GM23338 (cell line): ENCODE results near the gene CHN1. TPM values are rescaled to one million over a fixed set of nuclear protein-coding genes. Genes with fewer than 3 reads are reported as not detected.

ENCODE experiments used
- ATAC-seq: fragments of 200-7000 bp; cut with Tn5 transposase; 3 replicates; pipeline ENCODE4 v1.9.1; 2020
- DNase-seq: peaks from one replicate; pipeline ENCODE4 v3.0.0-alpha.2; 2015; ENCODE audit warnings: low spot score
- H2AFZ ChIP-seq: fragments of 200-600 bp; sonication (generic); 2 replicates; pipeline ENCODE4 v1.8.0; 2016; ENCODE audit warnings: antibody characterized with exemption, mild to moderate bottlenecking, moderate library complexity
- H3F3A ChIP-seq: fragments of 200-600 bp; sonication (generic); replicated peaks from 2 replicates; pipeline ENCODE4 v1.8.0; 2017; ENCODE audit warnings: antibody characterized with exemption, mixed run types, low read depth
- H3K27ac ChIP-seq: fragments of 200-600 bp; sonication (generic); 2 replicates; pipeline ENCODE4 v1.6.1; 2016; ENCODE audit warnings: low read depth
- H3K27me3 ChIP-seq: fragments of 200-600 bp; sonication (generic); 2 replicates; pipeline ENCODE4 v1.8.0; 2016; ENCODE audit warnings: mild to moderate bottlenecking, mixed run types, moderate library complexity; ENCODE audit not compliant: insufficient read depth
- H3K36me3 ChIP-seq: fragments of 200-600 bp; sonication (generic); 2 replicates; pipeline ENCODE4 v1.8.0; 2016; ENCODE audit warnings: mild to moderate bottlenecking; ENCODE audit not compliant: insufficient read depth
- H3K4me1 ChIP-seq: fragments of 200-600 bp; sonication (generic); 2 replicates; pipeline ENCODE4 v1.8.0; 2016; ENCODE audit warnings: mild to moderate bottlenecking, moderate library complexity; ENCODE audit not compliant: insufficient read depth
- H3K4me2 ChIP-seq: fragments of 200-600 bp; sonication (generic); 2 replicates; pipeline ENCODE4 v1.7.1; 2017; ENCODE audit warnings: mixed run types
- H3K4me3 ChIP-seq: fragments of 200-600 bp; sonication (generic); 2 replicates; pipeline ENCODE4 v1.6.1; 2016; ENCODE audit warnings: mixed run types
- H3K79me2 ChIP-seq: fragments of 200-600 bp; sonication (generic); replicated peaks from 2 replicates; pipeline ENCODE4 v1.8.0; 2017; ENCODE audit warnings: mild to moderate bottlenecking; ENCODE audit not compliant: insufficient read depth
- H3K9me2 ChIP-seq: fragments of 200-600 bp; sonication (generic); 2 replicates; pipeline ENCODE4 v1.8.0; 2017; ENCODE audit not compliant: insufficient read depth
- H4K20me1 ChIP-seq: fragments of 200-600 bp; sonication (generic); replicated peaks from 2 replicates; pipeline ENCODE4 v1.8.0; 2017; ENCODE audit warnings: mild to moderate bottlenecking; ENCODE audit not compliant: insufficient read depth
- H3K27ac Mint-ChIP-seq: 2 replicates; pipeline ENCODE4 v1.8.0; 2020; ENCODE audit warnings: inconsistent platforms, mild to moderate bottlenecking, moderate library complexity, mixed read lengths
- H3K27me3 Mint-ChIP-seq: 3 replicates; pipeline ENCODE4 v1.8.0; 2022; ENCODE audit warnings: low read depth, mild to moderate bottlenecking, moderate library complexity, mixed read lengths, inconsistent platforms; ENCODE audit not compliant: insufficient read depth, poor library complexity
- H3K36me3 Mint-ChIP-seq: 3 replicates; pipeline ENCODE4 v1.8.0; 2021; ENCODE audit warnings: low read depth, mild to moderate bottlenecking, inconsistent platforms, moderate library complexity, mixed read lengths
- H3K4me1 Mint-ChIP-seq: 3 replicates; pipeline ENCODE4 v1.8.0; 2020; ENCODE audit warnings: mild to moderate bottlenecking, inconsistent platforms, mixed read lengths
- H3K4me3 Mint-ChIP-seq: 3 replicates; pipeline ENCODE4 v1.8.0; 2021; ENCODE audit warnings: moderate library complexity, mild to moderate bottlenecking, inconsistent platforms, mixed read lengths
- H3K9me3 Mint-ChIP-seq: 3 replicates; pipeline ENCODE4 v1.8.0; 2020; ENCODE audit warnings: moderate library complexity, mild to moderate bottlenecking, inconsistent platforms, mixed read lengths
- CREB1 ChIP-seq: fragments of 250-450 bp; sonication (Bioruptor Pico); IDR thresholded peaks from 2 replicates; pipeline ENCODE4 v1.5.0; 2020; ENCODE audit warnings: low read depth, mild to moderate bottlenecking, moderate library complexity
- CTCF ChIP-seq, 2 experiments: fragments of 200-600 bp in 1 of 2; sonication (generic) in 1 of 2; conservative IDR thresholded peaks; 2 replicates each; pipeline versions ENCODE4 v1.5.1 to v1.6.1; 2016 to 2017; ENCODE audit warnings: antibody characterized with exemption in 2 of 2, low read depth in 2 of 2, mild to moderate bottlenecking in 2 of 2, moderate library complexity in 1 of 2
- EZH2 ChIP-seq: fragments of 200-600 bp; sonication (generic); IDR thresholded peaks from one replicate; pipeline ENCODE4 v1.8.0; 2017; ENCODE audit warnings: antibody characterized with exemption, mild to moderate bottlenecking, low read depth; ENCODE audit not compliant: unreplicated experiment
- EZH2phosphoT487 ChIP-seq: fragments of 200-600 bp; sonication (generic); IDR thresholded peaks from one replicate; pipeline ENCODE4 v1.8.1; 2018; ENCODE audit warnings: antibody characterized with exemption; ENCODE audit not compliant: unreplicated experiment
- JUNB ChIP-seq: IDR thresholded peaks from one replicate; pipeline ENCODE4 v1.6.1; 2016; ENCODE audit warnings: antibody characterized with exemption; ENCODE audit not compliant: unreplicated experiment
- NANOG ChIP-seq: IDR thresholded peaks from 2 replicates; pipeline ENCODE4 v1.6.1; 2016; ENCODE audit warnings: antibody characterized with exemption, borderline replicate concordance
- POLR2AphosphoS5 ChIP-seq: IDR thresholded peaks from 2 replicates; pipeline ENCODE4 v1.6.1; 2016; ENCODE audit warnings: antibody characterized with exemption, low read depth
- STAT1 ChIP-seq: IDR thresholded peaks from one replicate; pipeline ENCODE4 v1.6.1; 2016; ENCODE audit warnings: antibody characterized with exemption; ENCODE audit not compliant: unreplicated experiment
- ZNF331 ChIP-seq: fragments of 250-450 bp; sonication (Bioruptor Pico); IDR thresholded peaks from 2 replicates; pipeline ENCODE4 v1.5.0; 2020; ENCODE audit warnings: low read depth, mild to moderate bottlenecking, moderate library complexity
- polyA plus RNA-seq: library from polyadenylated mRNA; unstranded; fragments of >200 nt; fragmentation: Nextera tagmentation; extraction: Ambion mirVana; gene quantifications from 2 replicates; pipeline ENCODE4 v1.2.1, GENCODE V29; 2016
- total RNA-seq: library from RNA; depleted of rRNA; stranded (reverse); fragments of >200 nt; shearing (Covaris generic); gene quantifications from 2 replicates; pipeline ENCODE4 v1.2.3, GENCODE V29; 2014
- TF ChIP-seq, protein P1 (sequence below): IDR thresholded peaks from 2 replicates; pipeline ENCODE4 v1.6.1; 2016; ENCODE audit warnings: antibody characterized with exemption
- TF ChIP-seq, protein P2 (sequence below): IDR thresholded peaks from one replicate; pipeline ENCODE4 v1.6.1; 2018; ENCODE audit warnings: antibody characterized with exemption; ENCODE audit not compliant: unreplicated experiment

The CHN1 gene
- total and polyA plus RNA-seq, 2 experiments from 2014 or later: 28.1 to 36.5 TPM

DNA sequence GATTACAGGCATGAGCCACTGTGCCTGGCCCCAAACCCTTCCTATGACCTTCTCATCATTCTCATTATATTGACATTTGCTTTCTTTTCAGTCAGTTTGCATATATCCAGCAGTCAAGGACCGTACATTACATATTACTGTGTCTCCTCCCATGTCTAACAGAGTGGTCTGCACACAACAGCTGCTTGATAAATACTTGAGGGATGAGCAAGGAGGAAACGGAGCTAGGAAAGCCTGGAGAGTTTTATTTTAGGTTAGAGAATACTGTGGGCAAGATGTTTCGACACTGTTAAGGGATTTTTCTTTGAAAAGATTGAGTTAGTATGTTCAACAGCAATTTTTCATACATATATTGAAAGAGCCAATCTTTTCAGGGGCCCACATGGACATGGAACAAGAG lies 164.7 kb downstream of the CHN1 start (continued):
- TF ChIP-seq, protein P1, sequence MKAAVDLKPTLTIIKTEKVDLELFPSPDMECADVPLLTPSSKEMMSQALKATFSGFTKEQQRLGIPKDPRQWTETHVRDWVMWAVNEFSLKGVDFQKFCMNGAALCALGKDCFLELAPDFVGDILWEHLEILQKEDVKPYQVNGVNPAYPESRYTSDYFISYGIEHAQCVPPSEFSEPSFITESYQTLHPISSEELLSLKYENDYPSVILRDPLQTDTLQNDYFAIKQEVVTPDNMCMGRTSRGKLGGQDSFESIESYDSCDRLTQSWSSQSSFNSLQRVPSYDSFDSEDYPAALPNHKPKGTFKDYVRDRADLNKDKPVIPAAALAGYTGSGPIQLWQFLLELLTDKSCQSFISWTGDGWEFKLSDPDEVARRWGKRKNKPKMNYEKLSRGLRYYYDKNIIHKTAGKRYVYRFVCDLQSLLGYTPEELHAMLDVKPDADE: no peak
- TF ChIP-seq JUNB (no peak), ZNF331 (CRISPR knock-in tag) (no peak), CREB1 (CRISPR knock-in tag) (no peak), EZH2phosphoT487 (no peak), POLR2AphosphoS5 (no peak), EZH2 (no peak)
- TF ChIP-seq, protein P2, sequence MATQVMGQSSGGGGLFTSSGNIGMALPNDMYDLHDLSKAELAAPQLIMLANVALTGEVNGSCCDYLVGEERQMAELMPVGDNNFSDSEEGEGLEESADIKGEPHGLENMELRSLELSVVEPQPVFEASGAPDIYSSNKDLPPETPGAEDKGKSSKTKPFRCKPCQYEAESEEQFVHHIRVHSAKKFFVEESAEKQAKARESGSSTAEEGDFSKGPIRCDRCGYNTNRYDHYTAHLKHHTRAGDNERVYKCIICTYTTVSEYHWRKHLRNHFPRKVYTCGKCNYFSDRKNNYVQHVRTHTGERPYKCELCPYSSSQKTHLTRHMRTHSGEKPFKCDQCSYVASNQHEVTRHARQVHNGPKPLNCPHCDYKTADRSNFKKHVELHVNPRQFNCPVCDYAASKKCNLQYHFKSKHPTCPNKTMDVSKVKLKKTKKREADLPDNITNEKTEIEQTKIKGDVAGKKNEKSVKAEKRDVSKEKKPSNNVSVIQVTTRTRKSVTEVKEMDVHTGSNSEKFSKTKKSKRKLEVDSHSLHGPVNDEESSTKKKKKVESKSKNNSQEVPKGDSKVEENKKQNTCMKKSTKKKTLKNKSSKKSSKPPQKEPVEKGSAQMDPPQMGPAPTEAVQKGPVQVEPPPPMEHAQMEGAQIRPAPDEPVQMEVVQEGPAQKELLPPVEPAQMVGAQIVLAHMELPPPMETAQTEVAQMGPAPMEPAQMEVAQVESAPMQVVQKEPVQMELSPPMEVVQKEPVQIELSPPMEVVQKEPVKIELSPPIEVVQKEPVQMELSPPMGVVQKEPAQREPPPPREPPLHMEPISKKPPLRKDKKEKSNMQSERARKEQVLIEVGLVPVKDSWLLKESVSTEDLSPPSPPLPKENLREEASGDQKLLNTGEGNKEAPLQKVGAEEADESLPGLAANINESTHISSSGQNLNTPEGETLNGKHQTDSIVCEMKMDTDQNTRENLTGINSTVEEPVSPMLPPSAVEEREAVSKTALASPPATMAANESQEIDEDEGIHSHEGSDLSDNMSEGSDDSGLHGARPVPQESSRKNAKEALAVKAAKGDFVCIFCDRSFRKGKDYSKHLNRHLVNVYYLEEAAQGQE: no peak

- DNase-seq (no peak), ATAC-seq (no peak)
- no peak overlapping the region for H3K4me3 Mint-ChIP-seq
- Histone ChIP-seq H3K4me2 (no peak overlapping the region), H3K27ac (no peak overlapping the region), H3F3A (no peaks in the 10 kb centered on the region), H3K9me2 (no peaks in the 10 kb centered on the region), H4K20me1 (no peaks in the 10 kb centered on the region), H3K27me3 (no peaks in the 10 kb centered on the region), H3K79me2 (peaks cover 17% of the 10 kb centered on the region; the same call in 1 of the 2 replicates), H2AFZ (no peak overlapping the region), H3K36me3 (no peaks in the 10 kb centered on the region), H3K4me3 (no peak overlapping the region), H3K4me1 (peaks cover 53% of the 10 kb centered on the region)
- H3K27me3 Mint-ChIP-seq: no peaks in the 10 kb centered on the region
- H3K4me1 Mint-ChIP-seq: peaks cover 47% of the 10 kb centered on the region
- no peaks in the 10 kb centered on the region for H3K9me3 Mint-ChIP-seq
- H3K27ac Mint-ChIP-seq: no peak overlapping the region
- no peaks in the 10 kb centered on the region for H3K36me3 Mint-ChIP-seq
- TF ChIP-seq CTCF (conservative IDR thresholded peaks at IDR 0.05; ENCODE audit: low read depth in 2 of 2) (no peak), STAT1 (no peak), NANOG (no peak), ZNF331 (CRISPR knock-in tag) (no peak)
- TF ChIP-seq, protein P2: no peak
Observed at GRCh38 chr2:174839662-174840061, 165.5 kb downstream of the CHN1 start.
